Inferior parietal cortex (tissue), 1 donor: ENCODE results near the gene ZDHHC21.

ENCODE experiments used
- DNase-seq: peaks from one replicate; pipeline ENCODE4 v3.0.0-alpha.2; 2016; ENCODE audit errors: extremely low spot score

Gene ZDHHC21, protein sequence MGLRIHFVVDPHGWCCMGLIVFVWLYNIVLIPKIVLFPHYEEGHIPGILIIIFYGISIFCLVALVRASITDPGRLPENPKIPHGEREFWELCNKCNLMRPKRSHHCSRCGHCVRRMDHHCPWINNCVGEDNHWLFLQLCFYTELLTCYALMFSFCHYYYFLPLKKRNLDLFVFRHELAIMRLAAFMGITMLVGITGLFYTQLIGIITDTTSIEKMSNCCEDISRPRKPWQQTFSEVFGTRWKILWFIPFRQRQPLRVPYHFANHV

DNA sequence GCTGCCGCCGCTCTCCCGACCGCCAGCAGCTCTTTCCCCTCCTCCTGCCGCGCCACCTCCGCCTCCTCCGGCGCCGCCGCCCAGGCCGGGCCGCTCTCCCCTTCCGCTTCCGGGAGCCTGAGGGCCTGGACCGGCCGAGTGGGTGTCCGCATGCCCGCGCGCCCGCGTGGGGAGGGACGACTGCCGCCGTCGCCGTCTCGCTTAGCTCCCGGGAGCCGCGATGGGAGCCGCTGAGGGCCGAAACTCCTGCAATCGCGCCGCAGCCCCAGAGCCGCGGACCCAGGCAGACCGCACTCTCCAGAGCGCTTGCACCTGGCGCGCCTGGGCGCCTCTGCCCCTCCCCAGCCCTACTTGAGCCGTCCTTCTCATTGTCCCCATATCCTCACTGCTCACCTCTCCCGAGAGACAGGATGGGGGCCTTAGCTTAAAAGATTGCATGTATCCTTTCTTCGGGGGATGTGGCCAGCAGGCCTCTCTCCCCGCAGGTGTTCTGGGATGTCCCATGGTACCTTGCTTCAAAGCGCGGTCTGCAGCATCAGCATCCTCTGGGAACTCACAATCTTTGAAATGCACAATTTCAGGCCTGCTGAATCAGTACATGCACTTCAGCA lies at the start of gene ZDHHC21:
Gene ZDHHC21 (minus strand): TSS at position 182 of the 611 bp plus-strand sequence. CDS start 19,092 bp downstream, outside the sequence.
- DNase-seq, result peak; percentile 62

DNA sequence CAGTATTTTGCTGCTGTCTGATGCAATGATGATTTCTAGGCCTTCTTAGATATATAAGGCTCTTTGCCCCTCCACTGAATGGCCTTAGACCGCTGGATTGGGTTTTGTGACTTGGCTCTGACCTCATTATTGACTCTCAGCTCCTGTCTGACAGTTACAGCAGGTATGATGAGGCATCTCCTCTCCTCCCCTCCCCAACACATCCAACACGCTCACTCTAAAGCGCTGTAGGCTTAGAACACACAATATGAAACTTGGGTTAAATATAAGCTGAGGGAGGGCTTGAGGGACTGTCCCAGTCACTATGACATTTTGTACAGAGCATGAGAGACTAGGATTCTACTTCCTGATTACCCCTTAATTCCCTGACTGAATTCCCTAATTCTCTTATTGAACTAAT lies 48.1 kb upstream of the ZDHHC21 start:
- no peak for DNase-seq

DNA sequence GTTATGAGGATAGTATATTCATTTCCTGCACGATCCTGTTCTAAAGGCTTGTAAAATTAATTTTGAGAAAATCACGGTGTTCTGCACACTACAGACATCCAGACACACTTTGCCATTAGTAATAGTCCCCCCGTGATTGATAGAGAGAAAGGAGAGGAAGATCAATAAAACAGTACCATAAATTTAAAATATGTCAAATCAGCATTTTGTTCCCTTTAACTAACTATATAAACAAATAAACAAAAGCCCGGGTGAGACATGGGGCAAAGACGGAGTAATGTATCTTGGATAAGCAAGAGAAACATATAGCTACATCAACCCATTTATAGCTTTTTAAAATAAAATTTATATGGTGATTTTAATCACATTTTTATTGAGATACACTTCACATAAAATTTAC lies 39.9 kb upstream of the ZDHHC21 start:
- DNase-seq, result no peak

DNA sequence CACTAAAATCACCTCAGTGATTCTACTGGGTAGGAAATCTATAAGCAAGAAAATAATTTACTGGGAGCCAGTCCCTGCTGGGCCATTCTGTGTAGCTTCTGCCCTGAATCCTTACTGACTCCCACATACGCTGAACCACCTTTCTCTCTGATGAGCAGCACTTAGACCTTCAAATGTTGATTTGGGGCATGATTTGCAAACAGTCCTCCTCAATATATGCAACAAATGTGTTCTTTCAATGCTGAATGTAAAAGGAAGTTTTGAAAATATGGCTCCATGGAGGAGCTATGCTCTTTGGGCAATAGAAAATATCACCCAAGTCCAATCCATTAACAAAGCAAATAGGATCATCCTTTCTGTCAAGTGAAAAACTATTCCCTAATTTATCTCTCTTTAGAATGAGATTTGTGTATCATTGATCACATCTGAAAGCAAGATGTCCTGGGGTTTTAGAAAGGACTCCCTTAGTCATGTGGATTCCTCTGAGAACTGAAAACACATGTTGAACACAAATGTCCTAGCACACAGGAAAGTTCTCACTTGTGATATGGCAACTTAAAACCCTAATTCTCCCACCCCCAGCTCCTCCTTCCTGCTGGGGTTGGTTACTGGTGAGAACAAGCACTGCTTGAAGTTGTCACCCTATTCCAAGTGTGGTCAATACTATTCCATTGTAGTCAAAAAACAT lies 38.2 kb upstream of the ZDHHC21 start:
- no peak for DNase-seq

DNA sequence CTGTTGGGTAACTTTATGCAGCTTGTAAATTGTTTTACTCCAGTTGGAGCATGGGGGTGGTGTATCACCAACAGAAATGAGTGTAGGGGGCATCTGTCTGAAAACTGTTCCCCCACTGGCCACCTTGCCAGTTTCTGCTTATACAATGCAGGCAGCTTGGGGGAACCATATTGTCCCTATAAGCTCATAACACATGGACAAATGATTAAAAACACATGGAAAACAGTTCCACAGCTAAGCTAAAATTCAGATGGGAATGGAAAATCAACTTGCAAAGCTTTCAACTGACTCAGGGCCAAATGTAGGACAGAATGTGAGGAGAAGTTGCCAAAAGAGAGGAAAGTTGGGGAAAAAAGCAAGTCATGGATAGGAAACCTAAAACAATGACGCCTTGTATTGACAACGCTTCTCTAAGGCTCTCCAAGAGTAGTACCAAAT lies 37.2 kb upstream of the ZDHHC21 start:
- DNase-seq, result peak; percentile 9

DNA sequence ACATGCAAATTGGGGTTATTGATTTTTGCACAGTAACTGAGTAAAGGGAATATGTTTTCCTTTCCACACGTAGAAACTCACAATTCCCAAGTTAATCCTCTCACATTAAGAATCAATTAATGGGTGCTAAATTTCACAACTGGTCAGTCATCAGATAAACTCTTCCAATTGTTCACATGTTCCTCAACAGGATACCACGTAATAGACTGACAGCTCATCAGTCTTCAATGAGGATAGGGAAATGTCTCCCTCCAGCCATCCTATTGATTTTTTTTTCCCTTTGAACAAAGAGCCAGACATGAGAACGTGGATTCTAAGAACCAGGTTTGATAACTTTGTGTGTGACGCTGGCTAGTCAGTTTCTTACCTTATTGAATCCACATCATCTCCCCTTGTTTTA lies 30.1 kb upstream of the ZDHHC21 start:
- no peak for DNase-seq

DNA sequence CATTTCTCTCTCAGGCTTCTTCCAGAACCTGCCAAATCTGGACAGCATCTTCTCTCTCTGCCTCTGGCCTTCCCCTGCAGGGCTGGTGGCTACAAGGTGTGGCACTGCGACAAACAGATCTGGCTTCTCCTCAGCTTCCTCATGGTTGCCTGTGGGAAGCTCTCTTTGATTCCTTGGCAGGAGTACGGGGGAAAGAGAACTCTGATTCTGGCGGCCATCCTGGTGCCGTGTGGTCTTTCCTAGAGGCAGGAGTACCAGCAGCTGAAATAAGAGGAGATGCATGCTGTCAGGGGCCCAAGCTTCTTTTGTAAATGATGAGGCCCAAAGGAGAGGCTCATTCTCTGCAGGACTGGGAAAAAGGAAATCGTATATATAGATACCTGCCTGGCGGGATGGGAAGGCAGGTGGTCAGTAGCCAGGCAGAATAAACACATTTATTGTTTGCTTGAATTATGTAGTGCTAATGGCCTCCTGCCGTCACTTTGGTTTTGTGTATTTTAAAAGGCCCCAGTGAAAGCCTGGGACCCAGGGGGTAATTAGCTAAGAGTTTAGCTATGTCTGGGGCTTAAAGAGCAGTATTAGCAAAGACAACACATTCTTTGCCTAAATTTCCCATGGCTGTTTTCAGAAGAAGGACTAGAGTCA lies 29.3 kb upstream of the ZDHHC21 start, which contains the start of gene CER1:
Gene CER1 (minus strand): TSS at position 343 of the 645 bp plus-strand sequence. CDS start 61 bp downstream, at position 282.
- no peak for DNase-seq

DNA sequence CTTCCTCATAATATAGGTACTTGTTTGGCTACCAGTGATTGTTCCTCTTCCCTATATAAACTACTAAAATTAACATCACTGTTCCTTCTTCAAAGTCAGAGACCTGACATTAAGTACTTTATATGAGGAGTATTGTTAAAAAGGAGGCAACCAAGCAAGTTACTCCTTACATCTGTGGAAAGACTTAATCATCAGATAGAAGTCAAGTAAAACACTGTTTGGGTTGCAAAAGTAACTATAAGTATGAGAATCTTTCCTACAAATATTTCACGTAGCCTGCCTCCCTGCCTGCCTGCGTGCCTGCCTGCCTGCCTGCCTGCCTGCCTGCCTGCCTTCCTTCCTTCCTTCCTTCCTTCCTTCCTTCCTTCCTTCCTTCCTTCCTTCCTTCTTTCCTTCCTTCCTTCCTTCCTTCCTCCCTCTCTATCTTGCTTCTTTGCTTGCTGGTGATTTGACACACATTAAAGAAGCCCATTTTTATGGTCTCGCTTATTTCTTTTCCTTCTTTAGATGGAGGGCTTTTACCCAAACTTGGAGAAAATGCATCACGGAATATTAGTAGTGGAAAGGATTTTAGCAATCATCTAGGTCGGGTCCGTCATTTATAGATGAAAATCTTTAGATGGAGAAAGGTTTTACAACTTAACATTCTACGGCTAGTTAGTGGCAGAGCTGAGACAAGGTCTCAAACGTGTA lies 26.1 kb upstream of the ZDHHC21 start:
- DNase-seq, result no peak

DNA sequence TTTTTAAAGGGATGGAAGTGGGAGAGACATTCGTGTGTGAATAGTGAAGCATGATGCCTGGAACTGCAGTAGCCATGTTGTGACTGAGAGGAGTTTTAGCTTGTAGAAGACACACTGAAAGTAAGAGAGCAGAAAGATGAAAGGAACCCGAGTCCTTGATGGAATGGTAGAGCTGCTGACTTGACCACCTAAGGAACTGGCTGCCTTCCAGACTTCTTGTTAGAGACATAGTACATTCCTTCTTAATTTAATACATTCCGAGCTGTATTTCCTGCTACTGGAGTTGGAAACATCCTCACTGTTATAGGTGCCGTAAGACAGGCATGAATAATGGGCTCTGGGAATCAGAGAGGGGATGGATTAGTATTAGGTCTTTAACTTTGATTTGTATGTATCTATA lies 21.9 kb upstream of the ZDHHC21 start:
- DNase-seq, result no peak

DNA sequence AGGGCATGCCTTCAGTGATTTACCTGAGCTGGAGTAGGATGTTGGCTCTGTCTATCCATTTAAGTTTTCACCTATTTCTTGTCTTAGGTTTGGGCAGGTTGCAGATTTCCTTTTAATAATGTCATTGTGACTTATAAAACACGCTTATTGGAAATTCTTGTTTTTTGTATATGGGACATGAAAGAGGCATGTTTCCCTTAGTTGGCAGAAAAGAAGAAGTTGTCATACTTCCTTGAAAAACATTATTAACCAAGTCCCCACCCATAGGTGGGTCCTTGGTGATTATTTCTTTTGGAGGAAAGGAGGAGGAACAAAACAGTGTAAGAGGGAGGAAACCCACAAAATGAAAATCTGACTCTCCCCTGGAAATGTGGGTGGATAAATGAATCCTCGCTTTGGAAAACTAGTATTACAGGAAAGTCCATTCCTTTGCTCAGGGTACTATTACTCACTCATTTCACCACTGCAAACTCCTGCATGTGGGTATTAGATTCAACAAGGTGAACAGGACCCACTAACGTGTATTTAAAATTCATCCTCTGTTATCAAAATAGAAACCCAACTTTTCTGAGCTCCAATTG lies 20.0 kb upstream of the ZDHHC21 start:
- no peak for DNase-seq

DNA sequence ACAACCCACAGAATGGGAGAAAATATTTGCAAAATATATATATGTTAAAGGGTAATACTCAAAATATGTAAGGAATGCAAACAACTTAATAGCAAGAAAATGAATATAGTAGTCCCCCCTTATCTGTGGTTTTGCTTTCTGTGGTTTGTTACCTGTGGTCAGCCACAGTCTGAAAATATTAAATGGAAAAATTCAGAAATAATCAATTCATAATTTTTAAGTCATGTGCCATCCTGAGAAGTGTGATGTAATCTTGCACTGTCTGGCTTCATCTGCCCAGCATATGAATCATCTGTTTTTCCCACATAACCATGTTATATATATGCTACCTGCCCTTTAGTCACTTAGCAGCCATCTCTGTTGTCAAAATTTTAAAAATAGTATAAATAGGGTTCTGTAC lies 17.6 kb upstream of the ZDHHC21 start:
- no peak for DNase-seq

DNA sequence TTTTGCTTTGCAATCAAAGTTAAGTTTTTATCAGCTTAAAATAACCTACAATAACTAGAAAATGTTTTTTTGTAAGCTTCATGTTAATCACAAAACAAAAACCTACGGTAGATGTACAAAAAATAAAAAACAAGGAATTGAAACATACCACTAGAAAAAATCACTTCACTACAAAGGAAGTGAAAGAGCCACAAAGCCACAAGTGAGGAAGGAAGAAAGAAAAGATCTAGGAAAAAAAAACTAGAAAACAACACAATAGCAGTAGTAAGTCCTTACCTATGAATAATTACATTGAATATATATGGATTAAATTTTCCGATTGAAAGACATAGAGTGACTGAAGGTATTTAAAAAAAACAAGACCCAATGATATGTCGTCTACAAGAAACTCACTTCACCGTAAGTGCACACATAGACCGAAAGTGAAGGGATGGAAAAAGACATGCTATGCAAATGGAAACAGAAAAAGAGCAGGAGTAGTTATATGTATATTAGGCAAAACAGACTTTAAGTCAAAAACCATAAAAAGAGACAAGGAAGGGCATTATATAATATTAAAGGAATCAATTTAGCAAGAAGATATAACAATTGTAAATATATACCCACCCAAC lies 13.4 kb upstream of the ZDHHC21 start:
- DNase-seq, result no peak

DNA sequence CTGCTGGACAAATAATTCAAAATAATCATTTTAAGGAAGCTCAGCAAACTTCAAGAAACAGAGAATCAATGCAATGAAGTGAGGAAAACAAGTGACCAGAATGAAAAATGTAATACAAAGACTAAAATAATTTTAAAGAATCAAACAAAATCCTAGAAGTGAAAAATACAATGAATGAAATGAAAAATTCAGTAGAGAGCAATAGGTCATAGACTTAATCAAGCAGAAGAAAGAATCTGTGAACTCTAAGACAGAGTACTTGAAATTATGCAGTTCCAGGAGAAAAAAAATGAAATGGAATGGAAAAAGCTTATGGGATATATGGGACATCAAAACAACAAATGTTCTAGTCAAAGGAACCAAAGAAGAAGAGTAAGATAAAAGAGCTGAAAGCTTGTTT lies 11.8 kb upstream of the ZDHHC21 start:
- no peak for DNase-seq

DNA sequence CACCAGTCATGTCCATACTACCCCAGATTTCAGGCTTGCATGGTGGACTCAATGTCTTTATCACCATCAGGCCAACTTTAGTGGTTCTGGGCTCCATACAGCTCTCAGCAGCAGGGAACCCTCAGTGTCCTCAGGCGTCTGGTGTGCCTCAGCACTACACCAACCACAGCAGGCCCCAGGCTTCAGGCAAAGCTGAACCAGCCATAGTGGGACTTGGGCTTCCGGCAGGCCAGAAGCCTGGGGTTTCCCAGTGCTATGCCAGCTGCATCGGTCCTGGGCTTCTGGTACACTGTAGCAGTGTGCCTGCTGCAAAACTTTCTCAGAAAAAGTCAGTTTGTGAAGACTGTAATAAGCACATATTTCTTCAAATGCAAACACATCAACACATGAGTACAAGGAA lies 11.0 kb upstream of the ZDHHC21 start:
- no peak for DNase-seq

DNA sequence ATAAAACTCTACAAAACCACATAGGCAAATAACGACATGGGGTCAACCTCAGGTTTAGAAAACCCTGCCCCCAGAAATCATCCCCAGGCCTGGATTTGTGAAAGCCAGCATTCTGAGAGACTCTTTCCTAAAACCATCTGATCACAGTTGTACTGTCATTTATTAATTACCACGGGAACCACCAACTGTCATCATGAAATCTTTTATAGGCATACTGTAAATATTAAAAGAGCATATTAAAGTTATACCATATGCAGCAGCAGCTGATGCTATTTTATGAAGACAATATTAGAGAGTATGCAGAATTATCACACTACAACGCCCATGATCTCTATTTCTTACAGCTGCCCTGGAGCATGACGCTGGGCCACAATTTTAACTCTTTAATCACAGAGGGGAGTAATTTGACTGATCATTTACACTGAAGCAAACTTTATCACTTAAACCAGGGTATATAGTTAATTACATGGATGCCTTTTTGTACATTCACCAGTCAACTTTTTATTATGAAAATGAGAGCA lies 9.0 kb upstream of the ZDHHC21 start:
- DNase-seq, result no peak

DNA sequence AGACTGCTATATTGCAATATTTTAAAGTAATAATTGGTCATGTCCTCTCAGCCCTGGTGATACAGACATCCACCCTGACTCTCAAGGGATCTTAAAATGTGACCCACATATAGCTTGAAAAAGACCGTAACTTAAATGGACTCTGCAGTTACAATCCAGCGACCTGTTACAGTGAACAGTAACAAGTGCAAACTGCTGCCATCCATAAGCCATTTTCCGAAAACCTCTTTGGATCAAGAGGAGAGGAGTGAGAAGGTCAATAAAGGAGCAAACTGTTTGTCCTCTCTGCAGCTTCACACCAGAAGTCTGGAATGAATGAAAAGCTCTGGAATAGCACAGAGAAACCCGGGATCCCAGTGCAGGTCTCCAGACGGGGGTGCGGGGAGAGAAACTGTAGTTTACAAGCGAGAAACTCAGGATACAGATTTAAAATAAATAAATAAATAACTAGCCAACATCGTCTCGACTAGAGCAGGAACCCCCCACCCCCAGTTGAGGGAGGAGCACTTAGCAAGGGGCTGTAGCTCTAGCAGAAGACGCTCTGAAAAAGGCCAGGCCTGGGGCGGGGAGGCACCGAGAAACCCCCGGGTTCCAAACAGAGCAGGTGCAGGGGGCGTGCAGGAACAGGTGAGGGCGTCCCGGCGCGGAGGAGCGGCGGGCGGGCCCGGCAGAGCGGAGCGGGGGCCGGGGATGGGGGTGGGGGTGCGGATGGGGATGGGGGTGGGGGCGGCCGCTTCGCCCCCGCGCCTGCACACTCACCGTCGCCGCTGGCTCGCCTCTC lies 572 bp downstream of the ZDHHC21 start:
- DNase-seq, result no peak

DNA sequence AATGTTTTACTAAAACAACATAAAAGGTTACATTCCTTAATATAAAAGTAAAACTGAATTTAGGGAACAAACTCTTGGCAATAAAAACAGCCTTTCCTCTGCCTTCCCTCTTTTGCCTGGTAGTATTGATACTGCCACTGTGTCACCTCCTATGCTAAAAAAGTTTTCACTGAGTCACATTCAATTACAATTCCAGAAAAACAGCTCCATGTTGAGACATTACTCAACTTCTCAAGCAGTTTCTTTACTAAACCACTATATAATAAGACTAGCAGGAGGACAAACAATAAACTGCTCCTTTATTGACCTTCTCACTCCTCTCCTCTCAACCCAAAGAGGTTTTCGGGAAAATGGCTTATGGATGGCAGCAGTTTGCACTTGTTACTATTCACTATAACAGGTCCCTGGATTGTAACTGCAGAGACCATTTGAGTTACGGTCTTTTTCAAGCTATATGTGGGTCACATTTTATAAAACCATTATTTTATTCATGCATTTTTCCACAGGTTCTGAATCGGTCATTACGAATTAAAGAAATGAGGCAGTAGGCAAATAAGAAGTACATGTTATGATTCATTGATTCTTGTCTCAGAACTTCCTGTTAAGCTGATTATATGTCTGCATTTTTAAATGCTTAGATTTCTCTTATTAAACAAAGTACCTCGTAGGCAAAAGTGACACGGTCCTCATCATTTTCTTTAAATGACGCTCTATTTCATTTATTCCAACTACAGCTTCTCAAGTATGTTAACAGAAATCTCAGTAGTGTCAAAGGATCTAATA lies 2.1 kb downstream of the ZDHHC21 start:
- DNase-seq, result no peak

DNA sequence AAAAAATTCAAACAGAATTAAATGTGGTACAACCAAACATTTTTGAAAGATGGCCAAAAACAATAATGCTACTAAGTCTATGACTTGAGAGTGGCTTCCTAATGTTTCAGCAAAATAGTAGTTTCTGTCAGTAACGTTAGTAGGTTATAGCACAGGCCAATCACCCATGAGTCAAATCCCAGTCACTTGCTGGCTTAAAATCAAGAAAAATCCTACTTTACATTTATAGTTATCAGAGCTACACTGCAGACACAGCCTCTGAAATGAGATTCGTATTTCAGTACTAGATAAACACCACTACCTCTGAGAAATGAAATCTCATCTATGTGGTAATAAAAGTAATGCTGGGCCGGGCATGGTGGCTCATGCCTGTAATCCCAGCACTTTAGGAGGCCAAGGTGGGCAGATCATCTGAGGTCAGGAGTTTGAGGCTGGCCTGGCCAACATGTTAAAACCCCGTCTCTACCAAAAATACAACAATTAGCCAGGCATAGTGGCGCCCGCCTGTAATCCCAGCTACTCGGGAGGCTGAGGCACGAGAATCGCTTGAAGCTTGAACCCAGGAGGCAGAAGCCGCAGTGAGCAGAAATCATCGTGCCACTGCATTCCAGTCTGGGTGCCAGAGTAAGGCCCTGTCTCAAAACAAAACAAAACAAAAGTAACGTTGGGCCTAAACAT lies 6.1 kb downstream of the ZDHHC21 start:
- DNase-seq, result no peak

DNA sequence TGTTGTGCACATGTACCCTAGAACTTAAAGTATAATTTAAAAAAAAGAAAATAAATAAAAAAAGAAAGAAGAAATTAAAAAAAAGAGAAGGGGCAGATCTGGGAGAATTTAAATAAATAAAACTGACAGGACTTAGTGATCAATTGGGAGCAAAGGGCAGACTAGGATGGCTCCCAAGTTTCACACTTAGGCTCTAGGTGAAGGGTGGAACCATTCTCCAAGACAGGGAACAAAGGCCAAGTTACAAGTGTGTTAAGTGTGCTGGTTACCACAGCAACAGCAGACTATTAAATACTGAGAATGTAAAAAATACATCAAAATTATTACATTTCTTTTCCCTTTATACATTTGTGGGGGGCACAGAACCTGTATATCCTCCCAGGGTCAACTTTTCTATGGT lies 7.1 kb downstream of the ZDHHC21 start:
- no peak for DNase-seq
